B cell (primary cell): ENCODE measurements around the gene FBXO44. TPM values are rescaled to one million over a fixed set of nuclear protein-coding genes. Genes with fewer than 3 reads are reported as not detected.

Source experiments
- ATAC-seq: fragments of 200-7000 bp; cut with Tn5 transposase; one replicate; pipeline ENCODE4 v1.10.0; 2021; ENCODE audit warnings: low read depth, mild to moderate bottlenecking, moderate number of reproducible peaks, moderate library complexity
- CTCF ChIA-PET: fragments of 350-600 bp; sonication (Branson Sonifier 250); formaldehyde crosslinking; loops from one replicate; lab custom pipeline; 2021; ENCODE audit warnings: antibody characterized with exemption, inconsistent platforms; lab: Charles Lee
- POLR2A ChIA-PET: fragments of 350-600 bp; sonication (Branson Sonifier 250); formaldehyde crosslinking; loops from one replicate; lab custom pipeline; 2021; ENCODE audit warnings: antibody characterized with exemption; lab: Charles Lee
- DNase-seq: peaks from one replicate; pipeline ENCODE4 v3.0.0; 2013
- H2AFZ ChIP-seq: 2 replicates; pipeline ENCODE4 v1.6.1; 2012; ENCODE audit warnings: mild to moderate bottlenecking, low read depth, low read length; ENCODE audit not compliant: insufficient read depth, poor library complexity, severe bottlenecking
- H3K27ac ChIP-seq, 2 donors: 1 replicate in 1 of 2; 2 replicates in 1 of 2; pipeline ENCODE4 v1.5.1; 2012 to 2013; ENCODE audit warnings: low read length in 2 of 2, mild to moderate bottlenecking in 2 of 2, moderate library complexity in 1 of 2
- H3K27me3 ChIP-seq, 4 experiments: fragments of 200-600 bp in 1 of 4; sonication (generic) in 1 of 4; replicated peaks in 1 of 4; 1 replicate in 2 of 4; 2 replicates in 2 of 4; pipeline versions ENCODE4 v1.6.1 to v1.7.0; 2013 to 2016; ENCODE audit warnings: low read length in 3 of 4, mild to moderate bottlenecking in 2 of 4, mixed read lengths in 1 of 4, moderate library complexity in 1 of 4; ENCODE audit not compliant: insufficient read depth in 4 of 4, control insufficient read depth in 3 of 4; ENCODE audit errors: control extremely low read depth in 1 of 4
- H3K36me3 ChIP-seq, 2 experiments: replicated peaks in 1 of 2; 1 replicate in 1 of 2; 2 replicates in 1 of 2; pipeline versions ENCODE4 v1.6.1 to v1.7.1; 2013; ENCODE audit warnings: low read length in 1 of 2; ENCODE audit not compliant: insufficient read depth in 2 of 2, control insufficient read depth in 1 of 2; ENCODE audit errors: control extremely low read depth in 1 of 2, extremely low read depth in 1 of 2
- H3K4me1 ChIP-seq, 2 donors: fragments of 200-600 bp in 1 of 2; sonication (generic) in 1 of 2; 1 replicate in 1 of 2; 2 replicates in 1 of 2; pipeline versions ENCODE4 v1.5.1 to v1.6.1; 2013 to 2017; ENCODE audit warnings: low read length in 2 of 2; ENCODE audit not compliant: control insufficient read depth in 2 of 2, insufficient read depth in 2 of 2
- H3K4me2 ChIP-seq: replicated peaks from 2 replicates; pipeline ENCODE3; 2012; ENCODE audit warnings: mild to moderate bottlenecking, low read depth, low read length; ENCODE audit not compliant: poor library complexity, severe bottlenecking
- H3K4me3 ChIP-seq, 5 experiments: fragments of 200-600 bp in 1 of 5; sonication (generic) in 1 of 5; 1 replicate in 3 of 5; 2 replicates in 2 of 5; pipeline versions ENCODE4 v1.5.1 to v1.7.0; 2011 to 2016; ENCODE audit warnings: low read length in 4 of 5, mild to moderate bottlenecking in 4 of 5, low read depth in 2 of 5, control low read depth in 1 of 5, moderate library complexity in 1 of 5; ENCODE audit not compliant: insufficient read depth in 1 of 5; ENCODE audit errors: control extremely low read depth in 1 of 5, extremely low read depth in 1 of 5
- H3K79me2 ChIP-seq: fragments of 200-600 bp; sonication (generic); one replicate; pipeline ENCODE4 v1.6.0; 2016; ENCODE audit warnings: low read length; ENCODE audit not compliant: control insufficient read depth, insufficient read depth
- H3K9ac ChIP-seq: fragments of 200-600 bp; sonication (generic); 2 replicates; pipeline ENCODE4 v1.6.1; 2017; ENCODE audit warnings: mild to moderate bottlenecking, low read length, moderate library complexity
- H3K9me3 ChIP-seq, 3 donors: one replicate each; pipeline versions ENCODE4 v1.6.1 to v1.7.1; 2013; ENCODE audit warnings: low read length in 2 of 3; ENCODE audit not compliant: control insufficient read depth in 2 of 3, insufficient read depth in 1 of 3; ENCODE audit errors: control extremely low read depth in 1 of 3
- H4K20me1 ChIP-seq: 2 replicates; pipeline ENCODE4 v1.6.0; 2012; ENCODE audit warnings: mild to moderate bottlenecking, low read length; ENCODE audit not compliant: insufficient read depth, control insufficient read depth, poor library complexity, severe bottlenecking
- H3K27ac Mint-ChIP-seq: one replicate; pipeline ENCODE4 v1.8.0; 2021; ENCODE audit warnings: mixed read lengths
- H3K27me3 Mint-ChIP-seq: one replicate; pipeline ENCODE4 v1.8.0; 2021; ENCODE audit warnings: mixed read lengths
- H3K4me1 Mint-ChIP-seq: one replicate; pipeline ENCODE4 v1.8.0; 2021; ENCODE audit warnings: mixed read lengths
- H3K4me3 Mint-ChIP-seq: one replicate; pipeline ENCODE4 v1.8.0; 2021; ENCODE audit warnings: mixed read lengths
- H3K9me3 Mint-ChIP-seq: one replicate; pipeline ENCODE4 v1.8.0; 2022; ENCODE audit warnings: mixed read lengths; ENCODE audit not compliant: insufficient read depth
- CTCF ChIP-seq: fragments of 200-600 bp; IDR thresholded peaks from one replicate; pipeline ENCODE4 v1.8.0; 2022; ENCODE audit warnings: antibody characterized with exemption, mild to moderate bottlenecking
- EZH2 ChIP-seq: IDR thresholded peaks from 2 replicates; pipeline ENCODE4 v1.6.1; 2012; ENCODE audit warnings: borderline replicate concordance, low read depth, mild to moderate bottlenecking, moderate library complexity, low read length; ENCODE audit not compliant: insufficient read depth, poor library complexity, severe bottlenecking
- WGBS: methylation state at CpG from one replicate; pipeline ENCODE4 v1.1.5; 2013; ENCODE audit warnings: missing lambda C conversion rate; ENCODE audit not compliant: insufficient coverage; 5-methylcytosine and 5-hydroxymethylcytosine counted together
- intact Hi-C: fragments of 100-400 bp; cut with micrococcal nuclease; formaldehyde crosslinking; loops from one replicate; pipeline ENCODE4 v1.10.0; 2022
- polyA plus RNA-seq: library from polyadenylated mRNA; depleted of rRNA; stranded (reverse); fragments of >200 nt; gene quantifications from 2 replicates; pipeline ENCODE4 v1.2.3, GENCODE V29; 2012
- total RNA-seq, 2 donors: library from RNA; stranded (reverse); fragments of 120-200 nt in 1 of 2; gene quantifications; 1 replicate in 1 of 2; 2 replicates in 1 of 2; pipeline versions ENCODE4 v1.2.3 to v1.2.4, GENCODE V29; 2013 to 2022

The FBXO44 gene
- total and polyA plus RNA-seq, 2 donors (not counting 1 experiment from before 2014, with no cell fraction given) = 61.5 to 101 TPM

GRCh38 chr1:11697188-11697892, 42.7 kb downstream of the FBXO44 start:
- peaks cover 10% of the 10 kb centered on the region for H3K4me1 Mint-ChIP-seq
- ATAC-seq (no peak), DNase-seq (no peak)
- no peak overlapping the region for H3K4me3 Mint-ChIP-seq
- intact Hi-C loops = no loop called here
- 79% methylated on average over 8 of the region's 8 CpGs for WGBS
- Histone ChIP-seq H3K79me2 (no peaks in the 10 kb centered on the region), H3K4me3 (no peak overlapping the region), H4K20me1 (no peaks in the 10 kb centered on the region), H3K4me2 (no peak overlapping the region), H3K27ac (no peak overlapping the region), H3K9ac (no peak overlapping the region), H3K36me3 (no peaks in the 10 kb centered on the region), H3K4me1 (peaks cover 5 to 8% of the 10 kb centered on the region in 2 donors), H2AFZ (no peak overlapping the region), H3K27me3 (peaks cover 0 to 27% (median 9%) of the 10 kb centered on the region in 4 experiments), H3K9me3 (no peaks in the 10 kb centered on the region)
- POLR2A ChIA-PET = no interaction called here
- no peaks in the 10 kb centered on the region for H3K9me3 Mint-ChIP-seq
- no peak for TF ChIP-seq EZH2
- no peak for TF ChIP-seq CTCF
- CTCF ChIA-PET = interaction anchor here (0.6 to 1.3 kb wide), 2 partner anchors 16 kb away, joined by 3 to 5 read pairs; partner anchors contain the start of gene MAD2L2
- no peak overlapping the region for H3K27ac Mint-ChIP-seq
- H3K27me3 Mint-ChIP-seq = peaks cover 32% of the 10 kb centered on the region

GRCh38 chr1:11697893-11698210, 43.2 kb downstream of the FBXO44 start:
- Histone ChIP-seq H4K20me1 (no peaks in the 10 kb centered on the region), H3K36me3 (no peaks in the 10 kb centered on the region), H3K4me1 (peaks cover 3 to 5% of the 10 kb centered on the region in 2 donors), H3K79me2 (no peaks in the 10 kb centered on the region), H3K4me2 (no peak overlapping the region), H3K9me3 (no peaks in the 10 kb centered on the region), H3K4me3 (no peak overlapping the region), H3K27ac (no peak overlapping the region), H3K27me3 (peaks cover 0 to 23% (median 7%) of the 10 kb centered on the region in 4 experiments), H3K9ac (no peak overlapping the region), H2AFZ (no peak overlapping the region)
- H3K9me3 Mint-ChIP-seq = no peaks in the 10 kb centered on the region
- peaks cover 7% of the 10 kb centered on the region for H3K4me1 Mint-ChIP-seq
- intact Hi-C loops = no loop called here
- no peak overlapping the region for H3K27ac Mint-ChIP-seq
- 100% methylated on average over 1 of the region's 5 CpGs for WGBS
- no peak for TF ChIP-seq CTCF
- TF ChIP-seq EZH2 = no peak
- DNase-seq (no peak), ATAC-seq (no peak)
- peaks cover 27% of the 10 kb centered on the region for H3K27me3 Mint-ChIP-seq
- ChIA-PET POLR2A (no interaction called here), CTCF (no interaction called here)
- H3K4me3 Mint-ChIP-seq = no peak overlapping the region
